GM12878 (cell line): ENCODE results near the gene TMEM214. TPM values are rescaled to one million over a fixed set of nuclear protein-coding genes. Genes with fewer than 3 reads are reported as not detected.

Experiments
- ATAC-seq: fragments of 200-7000 bp; cut with Tn5 transposase; 3 replicates; pipeline ENCODE4 v1.9.1; 2020; ENCODE audit warnings: mild to moderate bottlenecking, moderate library complexity
- BruUV-seq: library from RNA; stranded (reverse); fragments of 400-500 nt; replicated peaks from 2 replicates; lab custom pipeline; 2021; lab: Mats Ljungman, UMichigan
- CTCF ChIA-PET: fragments of 300-600 bp; sonication (Branson Sonifier 250); formaldehyde crosslinking; extraction: SDS; loops from one replicate; lab custom pipeline; 2021; ENCODE audit warnings: inconsistent platforms; lab: Yijun Ruan, JAX
- POLR2A ChIA-PET: fragments of 350-600 bp; formaldehyde crosslinking; extraction: SDS; loops from one replicate; lab custom pipeline; 2021; ENCODE audit warnings: inconsistent platforms; lab: Charles Lee
- RAD21 ChIA-PET: fragments of 300-600 bp; sonication (Branson Sonifier 250); formaldehyde crosslinking; loops from one replicate; lab custom pipeline; 2023; ENCODE audit warnings: antibody characterized with exemption; ENCODE audit not compliant: unreplicated experiment; lab: Charles Lee
- SMC1A ChIA-PET: fragments of 300-600 bp; sonication (Branson Sonifier 250); formaldehyde crosslinking; loops from one replicate; lab custom pipeline; 2023; ENCODE audit not compliant: unreplicated experiment, uncharacterized antibody; lab: Charles Lee
- DNase-seq: peaks from one replicate; pipeline ENCODE4 v3.0.0-alpha.2; 2011; ENCODE audit warnings: low read depth, low spot score
- FAIRE-seq: peaks from 3 replicates; lab custom pipeline; 2011; peaks lifted over from hg19 to GRCh38; lab: Jason Lieb, UNC
- H2AFZ ChIP-seq: 2 replicates; pipeline ENCODE4 v1.6.0; 2011; ENCODE audit warnings: low read depth, low read length, control low read depth; ENCODE audit not compliant: control insufficient read depth
- H3K27ac ChIP-seq: 2 replicates; pipeline ENCODE4 v1.5.1; 2011; ENCODE audit warnings: control low read depth; ENCODE audit not compliant: control insufficient read depth, insufficient read depth
- H3K27me3 ChIP-seq, 2 experiments: replicated peaks in 1 of 2; 2 replicates each; pipeline versions ENCODE4 v1.6.0 to v1.6.1; 2011; ENCODE audit warnings: low read length in 1 of 2; ENCODE audit not compliant: control insufficient read depth in 2 of 2, insufficient read depth in 2 of 2
- H3K36me3 ChIP-seq, 2 experiments: 2 replicates each; pipeline ENCODE4 v1.5.1; 2011; ENCODE audit warnings: low read length in 1 of 2; ENCODE audit not compliant: control insufficient read depth in 2 of 2, insufficient read depth in 2 of 2
- H3K4me1 ChIP-seq: 2 replicates; pipeline ENCODE4 v1.6.1; 2011; ENCODE audit warnings: mild to moderate bottlenecking, low read length, moderate library complexity, mixed read lengths; ENCODE audit not compliant: control insufficient read depth, insufficient read depth
- H3K4me2 ChIP-seq: 2 replicates; pipeline ENCODE4 v1.6.0; 2011; ENCODE audit warnings: control low read depth; ENCODE audit not compliant: control insufficient read depth, insufficient read depth
- H3K4me3 ChIP-seq: fragments of 200-600 bp; sonication (generic); 2 replicates; pipeline ENCODE4 v1.5.1; 2016
- H3K79me2 ChIP-seq: 2 replicates; pipeline ENCODE4 v1.6.0; 2011; ENCODE audit warnings: low read length; ENCODE audit not compliant: control insufficient read depth, insufficient read depth
- H3K9ac ChIP-seq: 2 replicates; pipeline ENCODE4 v1.8.0; 2011; ENCODE audit warnings: low read length, control low read depth, mixed read lengths; ENCODE audit not compliant: control insufficient read depth, insufficient read depth
- H3K9me3 ChIP-seq: replicated peaks from 3 replicates; pipeline ENCODE4 v1.5.1; 2011; ENCODE audit warnings: mild to moderate bottlenecking, low read length; ENCODE audit not compliant: control insufficient read depth, insufficient read depth
- H4K20me1 ChIP-seq: 2 replicates; pipeline ENCODE4 v1.6.0; 2011; ENCODE audit not compliant: control insufficient read depth, insufficient read depth
- CEBPB ChIP-seq, 2 experiments: fragments of 150-350 bp in 1 of 2; IDR thresholded peaks; 2 replicates each; pipeline ENCODE4 v1.6.1; 2012 to 2014; ENCODE audit warnings: low read depth in 2 of 2, low read length in 2 of 2, borderline replicate concordance in 1 of 2, inconsistent platforms in 1 of 2
- CTCF ChIP-seq, 3 experiments: IDR thresholded peaks in 2 of 3; conservative IDR thresholded peaks in 1 of 3; 2 replicates each; pipeline ENCODE4 v1.5.1; 2011; ENCODE audit warnings: low read depth in 3 of 3, low read length in 3 of 3, mild to moderate bottlenecking in 3 of 3, control low read depth in 2 of 3, moderate library complexity in 2 of 3, inconsistent platforms in 1 of 3, mixed read lengths in 1 of 3; ENCODE audit not compliant: control insufficient read depth in 2 of 3, insufficient read depth in 1 of 3; ENCODE audit errors: extremely low read depth in 1 of 3
- FOXM1 ChIP-seq: IDR thresholded peaks from 2 replicates; pipeline ENCODE4 v1.6.1; 2012; ENCODE audit warnings: low read depth, mild to moderate bottlenecking, inconsistent platforms, low read length, moderate library complexity
- JUND ChIP-seq: IDR thresholded peaks from 2 replicates; pipeline ENCODE4 v1.6.1; 2012; ENCODE audit warnings: low read depth, mild to moderate bottlenecking, low read length, improper control_type of control experiment, moderate library complexity
- KDM1A ChIP-seq: fragments of 200-600 bp; sonication (generic); IDR thresholded peaks from 2 replicates; pipeline ENCODE4 v1.6.1; 2016; ENCODE audit warnings: borderline replicate concordance
- RCOR1 ChIP-seq: conservative IDR thresholded peaks from 2 replicates; pipeline ENCODE4 v1.6.1; 2012; ENCODE audit warnings: low read depth, low read length, improper control_type of control experiment
- SPI1 ChIP-seq: IDR thresholded peaks from 2 replicates; pipeline ENCODE4 v1.6.1; 2011; ENCODE audit warnings: low read depth, mild to moderate bottlenecking, low read length, moderate library complexity, borderline replicate concordance; ENCODE audit not compliant: insufficient read depth
- SRF ChIP-seq, 2 experiments: IDR thresholded peaks; 2 replicates each; pipeline ENCODE4 v1.6.1; 2011; ENCODE audit warnings: low read depth in 2 of 2, low read length in 2 of 2, mild to moderate bottlenecking in 1 of 2, moderate library complexity in 1 of 2
- STAT3 ChIP-seq: IDR thresholded peaks from 2 replicates; pipeline ENCODE4 v1.6.1; 2011; ENCODE audit warnings: low read depth, low read length, improper control_type of control experiment
- TAF1 ChIP-seq: IDR thresholded peaks from 2 replicates; pipeline ENCODE4 v1.6.1; 2011; ENCODE audit warnings: mild to moderate bottlenecking, low read depth, low read length, borderline replicate concordance
- ZSCAN29 ChIP-seq: fragments of 450-650 bp; IDR thresholded peaks from 2 replicates; pipeline ENCODE4 v1.6.1; 2017; ENCODE audit warnings: mild to moderate bottlenecking, moderate library complexity
- WGBS: methylation state at CpG from one replicate; pipeline ENCODE4 v1.1.6; 2016; ENCODE audit warnings: low lambda C conversion rate; ENCODE audit not compliant: insufficient replicate concordance, insufficient coverage; ENCODE audit errors: missing lambda C conversion rate; 5-methylcytosine and 5-hydroxymethylcytosine counted together
- in situ Hi-C: fragments of 300-500 bp; cut with MboI; formaldehyde crosslinking; loops from 9 replicates; pipeline ENCODE4 v1.14.3; 2018; ENCODE audit warnings: mixed read lengths
- intact Hi-C: fragments of 100-400 bp; cut with micrococcal nuclease; formaldehyde crosslinking; loops from one replicate; pipeline ENCODE4 v1.14.2; 2022; ENCODE audit not compliant: unreplicated experiment
- polyA plus RNA-seq, 11 experiments: library from polyadenylated mRNA; depleted of rRNA in 4 of 11; unstranded in 6 of 11; stranded (reverse) in 5 of 11; fragments of >200 nt; fragmentation: Nextera tagmentation in 4 of 11; fragmentation: Illumina TruSeq in 1 of 11; extraction: Ambion mirVana in 4 of 11; extraction: Trizol in 1 of 11; gene quantifications; 1 replicate in 1 of 11; 2 replicates in 10 of 11; pipeline versions ENCODE4 v1.2.1 to v1.2.3, GENCODE V29; 2011 to 2016; ENCODE audit warnings: inconsistent platforms in 2 of 11, missing spikeins in 2 of 11, low read depth in 1 of 11
- total RNA-seq, 4 experiments: library from RNA; depleted of rRNA in 3 of 4; stranded (reverse); fragments of >200 nt in 3 of 4; fragmentation: Illumina TruSeq in 1 of 4; extraction: Trizol in 1 of 4; gene quantifications; 2 replicates each; pipeline versions ENCODE4 v1.2.1 to v1.2.3, GENCODE V29; 2013 to 2021

Gene TMEM214
- total and polyA plus RNA-seq, 10 of the 15 experiments (the other 5 are each of a cell fraction or from before 2014, with no cell fraction given): 10.4 to 79.2 (median 45.0) TPM

- in situ Hi-C loops (no loop called here), intact Hi-C loops (loop anchor here (10.0 kb wide), 1 partner anchor 165 kb away; the partner anchor contains the start of gene DPYSL5)
- DNase-seq: no peak
- H3K4me1 ChIP-seq: no peaks in the 10 kb centered on the region
- ChIA-PET RAD21 (no interaction called here), SMC1A (interaction anchor here (1.2 kb wide), 1 partner anchor 48 kb away, joined by 4 read pairs; no protein-coding TSS in a partner anchor), POLR2A (no interaction called here), CTCF (interaction anchor here (0.5 to 9.9 kb wide), 2 partner anchors 46 to 68 kb away, joined by 3 to 153 read pairs; partner anchors contain the start of gene MAPRE3)
- H4K20me1 ChIP-seq: no peaks in the 10 kb centered on the region
- H3K9me3 ChIP-seq: no peaks in the 10 kb centered on the region
- ATAC-seq: no peak
- H3K4me3 ChIP-seq: no peak overlapping the region
- H3K36me3 ChIP-seq: no peaks in the 10 kb centered on the region; a peak in 1 of 4 replicates
- no peaks in the 10 kb centered on the region for H3K79me2 ChIP-seq
- H3K27ac ChIP-seq: no peak overlapping the region
- no peak overlapping the region for H3K4me2 ChIP-seq
- H3K9ac ChIP-seq: no peak overlapping the region
- FAIRE-seq: no peak
- 64% methylated on average over 3 of the region's 3 CpGs for WGBS
- H2AFZ ChIP-seq: no peak overlapping the region
- no TSS peak for BruUV-seq
- TF ChIP-seq CTCF (IDR thresholded peaks at IDR 0.05 in 2 of 3, conservative IDR thresholded peaks at IDR 0.05 in 1 of 3; ENCODE audit: control insufficient read depth in 2 of 3, extremely low read depth in 1 of 3, insufficient read depth in 1 of 3, low read depth in 3 of 3, low read length in 3 of 3): no peak
- no peak for TF ChIP-seq SPI1
- no peak for TF ChIP-seq KDM1A
- no peak for TF ChIP-seq ZSCAN29
- TF ChIP-seq CEBPB (IDR thresholded peaks at IDR 0.05; ENCODE audit: borderline replicate concordance in 1 of 2, low read depth in 2 of 2, low read length in 2 of 2): no peak
- no peak for TF ChIP-seq FOXM1
- TF ChIP-seq TAF1: no peak
- no peak for TF ChIP-seq STAT3
- no peak for TF ChIP-seq SRF (IDR thresholded peaks at IDR 0.05; ENCODE audit: low read depth in 2 of 2, low read length in 2 of 2)
- TF ChIP-seq JUND: no peak
- no peak for TF ChIP-seq RCOR1
- H3K27me3 ChIP-seq: no peaks in the 10 kb centered on the region
Observed at GRCh38 chr2:27010139-27010538, 22.6 kb upstream of the TMEM214 start.
